Activated T-helper 2 cell treated with anti-CD3 and anti-CD28 coated beads, Interferon-gamma antibody, Interleukin-2, Interleukin-4, amounts not matched to agents 10 μg/mL and 5 μg/mL and 100 μg/mL, durations not matched to agents 14 hours and 24 hours and 36 hours (primary cell): ENCODE measurements around the gene MYO1A. TPM values are rescaled to one million over a fixed set of nuclear protein-coding genes. Genes with fewer than 3 reads are reported as not detected.

Experiments
- DNase-seq: peaks from one replicate; pipeline ENCODE4 v3.0.0; 2021; ENCODE audit warnings: low spot score
- H3K27ac Mint-ChIP-seq: one replicate; pipeline ENCODE4 v1.8.0; 2021; ENCODE audit warnings: mixed read lengths
- H3K27me3 Mint-ChIP-seq: one replicate; pipeline ENCODE4 v1.8.0; 2021; ENCODE audit warnings: low read depth, mixed read lengths
- H3K36me3 Mint-ChIP-seq: one replicate; pipeline ENCODE4 v1.8.0; 2021; ENCODE audit warnings: low read depth, mixed read lengths
- H3K4me1 Mint-ChIP-seq: one replicate; pipeline ENCODE4 v1.8.0; 2021; ENCODE audit warnings: low read depth, mixed read lengths
- H3K4me3 Mint-ChIP-seq: one replicate; pipeline ENCODE4 v1.8.0; 2021; ENCODE audit warnings: low read depth, mild to moderate bottlenecking, moderate library complexity, mixed read lengths
- H3K9me3 Mint-ChIP-seq: one replicate; pipeline ENCODE4 v1.8.0; 2021; ENCODE audit warnings: mixed read lengths
- intact Hi-C: fragments of 100-400 bp; cut with micrococcal nuclease; formaldehyde crosslinking; loops from one replicate; pipeline ENCODE4 v1.15.1; 2023
- total RNA-seq: library from RNA; stranded (reverse); gene quantifications from 2 replicates; pipeline ENCODE4 v1.2.3, GENCODE V29; 2022

Gene MYO1A
- total RNA-seq, 1 donor from 2014 or later = 4.2 TPM

- intact Hi-C loops = no loop called here
- no peak overlapping the region for H3K27ac Mint-ChIP-seq
Observed at GRCh38 chr12:57051011-57051410, 1.1 kb upstream of the MYO1A start.

GRCh38 chr12:57049119-57049446 is 846 bp downstream of the MYO1A start:
- Mint-ChIP-seq H3K36me3 (peaks cover 16% of the 10 kb centered on the region), H3K27ac (no peak overlapping the region), H3K9me3 (no peaks in the 10 kb centered on the region), H3K4me1 (peaks cover 45% of the 10 kb centered on the region), H3K27me3 (no peaks in the 10 kb centered on the region), H3K4me3 (no peak overlapping the region)
- no peak for DNase-seq
- intact Hi-C loops = loop anchor here (5.0 kb wide), 1 partner anchor 37 kb away; no protein-coding TSS in a partner anchor

More at GRCh38 chr12:57051011-57051410, 1.1 kb upstream of the MYO1A start:
- DNase-seq = no peak
- Mint-ChIP-seq H3K9me3 (no peaks in the 10 kb centered on the region), H3K27me3 (no peaks in the 10 kb centered on the region), H3K4me3 (no peak overlapping the region), H3K36me3 (peaks cover 31% of the 10 kb centered on the region), H3K4me1 (peaks cover 35% of the 10 kb centered on the region)

GRCh38 chr12:57048423-57049118 is 1.4 kb downstream of the MYO1A start:
- H3K36me3 Mint-ChIP-seq = peaks cover 11% of the 10 kb centered on the region
- intact Hi-C loops = loop anchor here (5.0 kb wide), 1 partner anchor 36 kb away; no protein-coding TSS in a partner anchor
- DNase-seq = no peak
- no peaks in the 10 kb centered on the region for H3K27me3 Mint-ChIP-seq
- H3K27ac Mint-ChIP-seq = peak overlapping the region; percentile 21
- H3K4me3 Mint-ChIP-seq = no peak overlapping the region
- H3K9me3 Mint-ChIP-seq = no peaks in the 10 kb centered on the region
- peaks cover 45% of the 10 kb centered on the region for H3K4me1 Mint-ChIP-seq

GRCh38 chr12:57047981-57048380 is 1.9 kb downstream of the MYO1A start:
- no peaks in the 10 kb centered on the region for H3K27me3 Mint-ChIP-seq
- peaks cover 5% of the 10 kb centered on the region for H3K36me3 Mint-ChIP-seq
- peak overlapping the region; percentile 87 for H3K27ac Mint-ChIP-seq
- H3K4me1 Mint-ChIP-seq = peaks cover 45% of the 10 kb centered on the region
- no peak overlapping the region for H3K4me3 Mint-ChIP-seq
- intact Hi-C loops = loop anchor here (2.0 to 5.0 kb wide), 2 partner anchors 17 to 36 kb away; no protein-coding TSS in a partner anchor
- DNase-seq = no peak
- no peaks in the 10 kb centered on the region for H3K9me3 Mint-ChIP-seq

DNA sequence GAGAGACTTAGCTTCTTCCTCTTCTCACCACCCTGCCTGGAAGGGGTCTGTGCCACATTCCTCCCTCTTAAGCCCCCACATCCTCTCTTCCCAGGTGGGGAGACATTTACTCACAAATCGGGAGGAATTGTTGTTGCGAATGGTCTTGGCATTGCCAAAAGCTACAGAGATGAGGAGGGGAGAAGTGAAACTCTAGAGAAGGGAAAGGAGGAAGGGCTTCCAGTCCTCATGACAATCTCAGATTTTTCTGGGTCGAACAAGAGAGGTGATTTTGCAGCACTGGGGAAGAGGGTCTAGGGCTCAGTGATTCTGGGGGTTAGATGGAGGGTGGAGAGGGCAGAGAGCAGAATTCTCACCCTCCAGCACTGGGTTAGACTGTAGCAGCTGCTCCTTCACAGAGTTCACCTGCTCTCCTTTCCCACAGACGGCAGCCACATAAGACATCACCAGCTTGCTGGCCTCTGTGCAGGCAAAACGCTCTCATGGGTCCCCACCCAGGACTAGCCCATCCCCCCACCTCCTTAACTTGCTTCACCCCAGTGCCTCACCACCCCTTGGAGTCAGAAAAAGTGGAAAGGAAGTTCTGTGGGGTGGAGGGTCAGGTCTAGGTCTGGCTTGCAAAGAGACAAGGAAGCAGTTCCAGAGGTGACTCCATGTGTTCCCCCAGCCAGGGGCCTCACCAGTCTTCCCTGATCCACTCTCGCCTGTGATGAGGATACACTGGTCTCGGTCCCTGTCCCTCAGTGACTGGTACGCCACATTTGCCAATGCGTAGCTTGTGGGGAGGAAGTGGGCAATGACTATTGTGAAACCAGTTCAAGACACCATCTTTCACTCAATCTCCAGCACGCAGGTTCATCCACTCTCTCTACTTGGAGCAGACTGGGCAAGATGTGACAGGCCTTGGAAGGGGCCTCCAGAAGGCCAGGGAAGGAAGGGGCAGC is 2.7 kb downstream of the MYO1A start:
- H3K4me1 Mint-ChIP-seq = peaks cover 45% of the 10 kb centered on the region
- H3K9me3 Mint-ChIP-seq = no peaks in the 10 kb centered on the region
- H3K4me3 Mint-ChIP-seq = peak overlapping the region; percentile 3
- H3K36me3 Mint-ChIP-seq = no peaks in the 10 kb centered on the region
- no peaks in the 10 kb centered on the region for H3K27me3 Mint-ChIP-seq
- H3K27ac Mint-ChIP-seq = peak overlapping the region; percentile 87
- intact Hi-C loops = loop anchor here (2.0 to 5.0 kb wide), 2 partner anchors 18 to 35 kb away; no protein-coding TSS in a partner anchor
- peak; percentile 39 for DNase-seq

DNA sequence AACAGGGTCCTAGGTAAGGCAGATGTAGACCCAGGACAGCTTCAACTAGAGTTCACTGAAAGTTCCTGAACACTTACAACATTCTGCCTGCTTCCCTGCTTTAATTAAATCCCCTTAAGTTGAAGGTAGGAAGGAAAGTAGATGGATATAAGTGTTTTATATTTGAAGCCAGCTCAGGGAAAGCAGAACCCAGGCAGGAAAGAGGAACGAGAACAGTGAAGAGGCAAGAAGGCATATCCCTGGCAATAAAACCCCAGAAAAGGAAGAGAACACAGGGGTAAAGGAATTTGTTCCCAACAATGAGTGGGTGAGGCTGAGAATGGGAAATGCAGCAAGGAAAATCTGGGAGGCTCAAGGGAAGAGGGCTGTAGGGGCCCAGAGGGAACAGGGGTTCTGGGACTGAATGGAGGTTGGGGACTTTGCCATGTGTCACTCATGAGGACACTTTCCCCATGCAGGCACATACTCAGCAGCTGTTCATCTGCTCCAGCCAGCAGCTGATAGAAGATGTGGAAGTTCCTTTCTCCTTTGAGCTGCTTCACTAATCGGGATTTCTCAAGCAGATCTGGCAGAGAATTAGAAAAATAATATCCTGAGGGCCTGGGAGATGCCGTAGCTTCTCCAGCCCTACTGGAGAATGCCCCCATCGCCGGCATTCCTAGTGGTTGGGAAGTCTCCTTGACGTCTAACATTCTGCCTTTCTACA is 3.7 kb downstream of the MYO1A start:
- no peak for DNase-seq
- Mint-ChIP-seq H3K4me1 (peaks cover 45% of the 10 kb centered on the region), H3K4me3 (no peak overlapping the region), H3K27ac (peak overlapping the region; percentile 43), H3K9me3 (no peaks in the 10 kb centered on the region), H3K27me3 (no peaks in the 10 kb centered on the region), H3K36me3 (no peaks in the 10 kb centered on the region)
- intact Hi-C loops = loop anchor here (2.0 to 5.0 kb wide), 2 partner anchors 19 to 34 kb away; no protein-coding TSS in a partner anchor

GRCh38 chr12:57044889-57045288 is 5.0 kb downstream of the MYO1A start:
- H3K4me3 Mint-ChIP-seq = no peak overlapping the region
- intact Hi-C loops = loop anchor here (5.0 kb wide), 1 partner anchor 33 kb away; no protein-coding TSS in a partner anchor
- H3K27ac Mint-ChIP-seq = no peak overlapping the region
- H3K9me3 Mint-ChIP-seq = no peaks in the 10 kb centered on the region
- H3K36me3 Mint-ChIP-seq = no peaks in the 10 kb centered on the region
- peaks cover 42% of the 10 kb centered on the region for H3K4me1 Mint-ChIP-seq
- H3K27me3 Mint-ChIP-seq = no peaks in the 10 kb centered on the region
- no peak for DNase-seq

- peaks cover 42% of the 10 kb centered on the region for H3K4me1 Mint-ChIP-seq
- intact Hi-C loops = no loop called here
Observed at GRCh38 chr12:57044468-57044867, 5.5 kb downstream of the MYO1A start.

GRCh38 chr12:57042695-57043094 is 7.2 kb downstream of the MYO1A start:
- Mint-ChIP-seq H3K36me3 (no peaks in the 10 kb centered on the region), H3K27ac (no peak overlapping the region), H3K27me3 (no peaks in the 10 kb centered on the region), H3K4me1 (peaks cover 28% of the 10 kb centered on the region), H3K4me3 (no peak overlapping the region), H3K9me3 (no peaks in the 10 kb centered on the region)
- no peak for DNase-seq
- intact Hi-C loops = no loop called here

More at GRCh38 chr12:57044468-57044867, 5.5 kb downstream of the MYO1A start:
- Mint-ChIP-seq H3K27me3 (no peaks in the 10 kb centered on the region), H3K27ac (no peak overlapping the region), H3K36me3 (no peaks in the 10 kb centered on the region), H3K9me3 (no peaks in the 10 kb centered on the region), H3K4me3 (no peak overlapping the region)
- no peak for DNase-seq

DNA sequence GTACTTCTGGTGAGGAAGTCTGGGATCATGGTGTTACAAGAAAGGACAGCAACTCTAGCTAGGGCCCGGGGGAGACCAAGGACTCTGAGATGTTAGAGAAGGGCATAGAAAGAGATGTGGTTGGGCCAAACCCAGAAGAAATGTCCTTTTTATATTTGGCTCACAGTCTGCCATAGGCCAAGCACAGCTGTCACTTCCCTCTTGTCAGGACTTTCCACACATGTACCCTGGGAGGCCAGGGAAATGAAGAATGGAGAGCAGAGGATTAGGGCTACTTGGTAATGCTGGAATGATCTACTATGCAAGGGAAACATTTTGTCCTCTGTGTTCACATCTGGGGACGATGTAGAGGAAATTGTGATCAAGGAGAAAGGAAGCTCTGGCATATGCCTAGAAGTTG is 9.2 kb downstream of the MYO1A start:
- no peaks in the 10 kb centered on the region for H3K27me3 Mint-ChIP-seq
- no peak overlapping the region for H3K4me3 Mint-ChIP-seq
- H3K4me1 Mint-ChIP-seq = peaks cover 8% of the 10 kb centered on the region
- H3K27ac Mint-ChIP-seq = no peak overlapping the region
- H3K9me3 Mint-ChIP-seq = no peaks in the 10 kb centered on the region
- H3K36me3 Mint-ChIP-seq = no peaks in the 10 kb centered on the region
- DNase-seq = no peak
- intact Hi-C loops = no loop called here

- H3K27ac Mint-ChIP-seq = no peak overlapping the region
- DNase-seq = no peak
- intact Hi-C loops = no loop called here
- no peaks in the 10 kb centered on the region for H3K27me3 Mint-ChIP-seq
- peaks cover 4% of the 10 kb centered on the region for H3K4me1 Mint-ChIP-seq
- no peaks in the 10 kb centered on the region for H3K36me3 Mint-ChIP-seq
- H3K4me3 Mint-ChIP-seq = no peak overlapping the region
- no peaks in the 10 kb centered on the region for H3K9me3 Mint-ChIP-seq
Observed at GRCh38 chr12:57040211-57040610, 9.7 kb downstream of the MYO1A start.

DNA sequence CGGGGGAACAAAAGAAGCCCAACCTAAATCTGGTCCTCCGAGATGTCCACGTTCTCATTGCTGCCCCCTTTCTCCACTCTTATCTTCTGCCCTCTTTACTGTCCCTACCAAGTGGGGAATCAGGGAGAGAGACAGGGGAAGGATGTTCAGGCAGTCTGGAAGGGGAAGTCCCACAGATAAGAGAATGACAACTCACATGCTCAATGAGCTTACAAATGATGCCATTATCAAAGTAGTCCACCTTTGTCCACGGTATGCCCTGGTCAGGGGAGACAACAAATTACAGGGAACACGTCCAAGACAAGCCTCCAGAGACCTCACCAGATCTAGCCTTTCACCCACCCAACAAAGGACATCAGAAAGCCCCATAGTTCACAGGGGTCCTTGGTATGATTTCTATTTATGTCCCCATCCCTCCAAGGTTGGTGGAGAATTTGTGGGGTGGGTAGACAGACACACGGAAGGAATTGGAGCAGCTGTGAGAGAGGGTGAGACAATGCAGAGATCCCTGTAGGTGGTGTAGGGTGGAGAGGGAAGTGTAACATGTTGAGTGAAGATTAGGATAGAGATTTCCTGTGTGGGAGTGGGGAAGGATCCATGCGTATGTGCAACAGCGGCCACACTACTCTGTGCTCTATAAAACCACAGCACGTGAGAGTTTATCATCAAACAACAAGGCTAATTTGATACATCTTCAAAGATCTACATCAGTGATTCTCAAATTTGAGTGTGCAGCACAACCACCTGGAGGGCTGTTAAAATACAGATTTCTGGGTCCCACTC is 10.7 kb downstream of the MYO1A start:
- Mint-ChIP-seq H3K4me1 (no peaks in the 10 kb centered on the region), H3K36me3 (no peaks in the 10 kb centered on the region)
- DNase-seq = no peak

More for the DNA sequence above, 10.7 kb downstream of the MYO1A start:
- H3K4me3 Mint-ChIP-seq = no peak overlapping the region
- intact Hi-C loops = no loop called here
- no peak overlapping the region for H3K27ac Mint-ChIP-seq
- no peaks in the 10 kb centered on the region for H3K27me3 Mint-ChIP-seq
- H3K9me3 Mint-ChIP-seq = no peaks in the 10 kb centered on the region
